Activated T-helper 1 cell treated with anti-CD3 and anti-CD28 coated beads, Interleukin-12 subunit alpha, Interleukin-12 subunit beta, Interleukin-2, Interleukin-4 antibody, amounts not matched to agents 30 ng/mL and 10 ng/mL and 1 ng/mL, durations not matched to agents 14 hours and 24 hours and 36 hours (primary cell): ENCODE results near the gene NTNG1. TPM values are rescaled to one million over a fixed set of nuclear protein-coding genes. Genes with fewer than 3 reads are reported as not detected.

ENCODE experiments used
- total RNA-seq: library from RNA; stranded (reverse); gene quantifications from 2 replicates; pipeline ENCODE4 v1.2.3, GENCODE V29; 2022

The NTNG1 gene
- total RNA-seq, 1 donor from 2014 or later = not detected

Other genes starting within 250 kb of the NTNG1 start
- gene PRMT6, start 84.4 kb upstream of the NTNG1 start, total RNA-seq = 27.3 and 28.2 TPM in 2 replicates